Measurements from ENCODE around the gene ADD1.

The ADD1 gene

GRCh38 chr4:2824329-2824835, 19.3 kb upstream of the ADD1 start:
- Histone ChIP-seq H3K27ac (peak overlapping the region in 1 of 2 donors; percentile 37), H3K4me3 (no peak overlapping the region)
- no peak for DNase-seq (ENCODE audit: low spot score)
- TF ChIP-seq, protein P1, sequence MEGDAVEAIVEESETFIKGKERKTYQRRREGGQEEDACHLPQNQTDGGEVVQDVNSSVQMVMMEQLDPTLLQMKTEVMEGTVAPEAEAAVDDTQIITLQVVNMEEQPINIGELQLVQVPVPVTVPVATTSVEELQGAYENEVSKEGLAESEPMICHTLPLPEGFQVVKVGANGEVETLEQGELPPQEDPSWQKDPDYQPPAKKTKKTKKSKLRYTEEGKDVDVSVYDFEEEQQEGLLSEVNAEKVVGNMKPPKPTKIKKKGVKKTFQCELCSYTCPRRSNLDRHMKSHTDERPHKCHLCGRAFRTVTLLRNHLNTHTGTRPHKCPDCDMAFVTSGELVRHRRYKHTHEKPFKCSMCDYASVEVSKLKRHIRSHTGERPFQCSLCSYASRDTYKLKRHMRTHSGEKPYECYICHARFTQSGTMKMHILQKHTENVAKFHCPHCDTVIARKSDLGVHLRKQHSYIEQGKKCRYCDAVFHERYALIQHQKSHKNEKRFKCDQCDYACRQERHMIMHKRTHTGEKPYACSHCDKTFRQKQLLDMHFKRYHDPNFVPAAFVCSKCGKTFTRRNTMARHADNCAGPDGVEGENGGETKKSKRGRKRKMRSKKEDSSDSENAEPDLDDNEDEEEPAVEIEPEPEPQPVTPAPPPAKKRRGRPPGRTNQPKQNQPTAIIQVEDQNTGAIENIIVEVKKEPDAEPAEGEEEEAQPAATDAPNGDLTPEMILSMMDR (IDR thresholded peaks at IDR 0.05) = no peak

GRCh38 chr4:2824836-2825381, 18.7 kb upstream of the ADD1 start:
- H3K27ac ChIP-seq = no peak overlapping the region
- no peak for DNase-seq (ENCODE audit: low spot score)

GRCh38 chr4:2825740-2826139, 17.9 kb upstream of the ADD1 start:
- no peak overlapping the region for H3K4me3 ChIP-seq
- no peak overlapping the region for H3K27ac ChIP-seq
- TF ChIP-seq, protein P1 (IDR thresholded peaks at IDR 0.05) = no peak
- DNase-seq (ENCODE audit: low spot score) = no peak

More at GRCh38 chr4:2824836-2825381, 18.7 kb upstream of the ADD1 start:
- no peak overlapping the region for H3K4me3 ChIP-seq
- TF ChIP-seq, protein P1 (IDR thresholded peaks at IDR 0.05) = no peak

DNA sequence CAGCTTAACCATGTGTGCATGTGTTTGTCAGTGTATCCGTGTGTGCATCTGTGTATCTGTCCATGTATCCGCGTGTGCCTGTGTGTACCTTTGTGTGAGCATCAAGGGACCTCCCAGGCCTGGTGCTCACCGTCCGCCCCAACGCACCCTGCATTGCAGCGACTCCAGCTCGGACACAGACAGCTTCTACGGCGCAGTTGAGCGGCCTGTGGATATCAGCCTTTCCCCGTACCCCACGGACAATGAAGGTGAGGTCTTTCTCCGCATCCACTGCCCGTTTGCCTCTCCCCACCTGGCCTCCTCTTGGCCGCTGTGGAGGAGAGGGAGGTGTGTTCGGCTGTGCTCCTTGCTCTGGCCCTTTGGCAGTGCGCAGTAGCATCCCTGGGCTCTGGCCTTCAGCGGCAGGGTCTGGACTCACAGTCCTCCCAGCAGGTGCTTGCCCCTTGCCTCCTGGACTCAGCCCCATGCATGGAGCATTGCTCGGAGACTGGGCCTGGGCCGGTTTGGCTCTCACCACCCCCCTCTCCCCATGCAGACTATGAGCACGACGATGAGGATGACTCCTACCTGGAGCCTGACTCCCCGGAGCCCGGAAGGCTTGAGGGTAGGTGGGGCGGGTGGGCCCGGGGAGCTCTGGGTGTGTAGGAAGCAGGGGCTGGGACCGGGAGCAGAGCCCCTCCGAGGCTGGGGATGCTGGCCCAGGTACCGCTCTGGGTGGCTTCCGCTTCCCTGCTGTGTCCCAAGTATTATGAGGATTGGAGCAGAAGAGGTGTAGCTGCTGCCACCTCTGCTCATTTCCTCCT, 16.4 kb upstream of the ADD1 start:
- DNase-seq (ENCODE audit: low spot score) = no peak
- H3K4me3 ChIP-seq = no peak overlapping the region
- no peak overlapping the region for H3K27ac ChIP-seq
- TF ChIP-seq, protein P1 (IDR thresholded peaks at IDR 0.05) = no peak

GRCh38 chr4:2827874-2828751, 15.5 kb upstream of the ADD1 start:
- TF ChIP-seq, protein P1 (IDR thresholded peaks at IDR 0.05) = no peak
- no peak overlapping the region for H3K27ac ChIP-seq
- no peak overlapping the region for H3K4me3 ChIP-seq
- DNase-seq (ENCODE audit: low spot score) = no peak

DNA sequence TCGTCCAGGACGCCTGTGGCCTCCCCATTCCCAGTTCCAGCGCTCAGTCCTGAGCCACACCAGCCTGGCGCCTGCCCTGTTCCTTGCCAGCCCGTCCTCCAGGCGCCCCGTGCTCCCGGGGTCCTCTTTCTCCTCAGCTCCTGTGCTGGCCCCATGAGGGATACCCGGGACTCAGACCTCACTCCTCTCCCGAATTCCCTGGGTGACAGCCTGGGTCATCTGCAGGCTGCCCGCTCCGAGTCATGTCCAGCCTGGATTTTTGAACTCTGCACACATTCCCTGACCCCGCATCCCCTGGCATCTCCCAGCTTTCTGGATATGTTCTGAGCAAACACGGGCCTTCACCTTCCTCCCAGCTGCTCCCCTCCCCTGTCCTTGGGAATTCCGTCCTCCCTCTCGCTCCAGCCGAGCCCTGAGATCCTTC, 14.9 kb upstream of the ADD1 start:
- no peak overlapping the region for H3K4me3 ChIP-seq
- DNase-seq (ENCODE audit: low spot score) = no peak
- TF ChIP-seq, protein P1 (IDR thresholded peaks at IDR 0.05) = no peak

More for the DNA sequence above, 14.9 kb upstream of the ADD1 start:
- H3K27ac ChIP-seq = no peak overlapping the region
